CD4-positive, alpha-beta memory T cell (primary cell): Measurements from ENCODE around the gene SLC7A11. TPM values are rescaled to one million over a fixed set of nuclear protein-coding genes. Genes with fewer than 3 reads are reported as not detected.

Experiments
- CTCF ChIA-PET: fragments of 350-600 bp; sonication (Branson Sonifier 250); formaldehyde crosslinking; loops from one replicate; lab custom pipeline; 2021; ENCODE audit warnings: inconsistent platforms; ENCODE audit not compliant: partially characterized antibody; lab: Charles Lee
- POLR2A ChIA-PET: fragments of 350-600 bp; sonication (Branson Sonifier 250); formaldehyde crosslinking; loops from one replicate; lab custom pipeline; 2021; ENCODE audit not compliant: partially characterized antibody; lab: Charles Lee
- DNase-seq, 5 donors: peaks; one replicate each; pipeline versions ENCODE4 v3.0.0 to v3.0.0-alpha.2; 2020 to 2022; ENCODE audit warnings: mixed read lengths in 1 of 5
- H3K27ac ChIP-seq: one replicate; pipeline ENCODE4 v1.7.0; 2013; ENCODE audit warnings: low read depth, low read length
- H3K27me3 ChIP-seq: 2 replicates; pipeline ENCODE4 v1.7.0; 2013; ENCODE audit warnings: mild to moderate bottlenecking, low read length, moderate library complexity; ENCODE audit not compliant: insufficient read depth
- H3K36me3 ChIP-seq: 2 replicates; pipeline ENCODE4 v1.7.0; 2013; ENCODE audit warnings: mild to moderate bottlenecking, low read length, moderate library complexity; ENCODE audit not compliant: insufficient read depth
- H3K4me1 ChIP-seq: 2 replicates; pipeline ENCODE4 v1.7.0; 2013; ENCODE audit warnings: mild to moderate bottlenecking, low read length, moderate library complexity; ENCODE audit not compliant: insufficient read depth
- H3K4me3 ChIP-seq, 2 donors: one replicate each; pipeline ENCODE4 v1.7.0; 2013; ENCODE audit warnings: low read length in 2 of 2, mild to moderate bottlenecking in 1 of 2
- H3K9me3 ChIP-seq, 2 donors: one replicate each; pipeline ENCODE4 v1.7.0; 2013; ENCODE audit warnings: low read length in 2 of 2, control low read depth in 1 of 2; ENCODE audit not compliant: control insufficient read depth in 1 of 2
- H3K27ac Mint-ChIP-seq, 7 donors: one replicate each; pipeline ENCODE4 v1.8.0; 2020 to 2021; ENCODE audit warnings: mixed read lengths in 7 of 7, mild to moderate bottlenecking in 6 of 7, inconsistent platforms in 3 of 7, moderate library complexity in 3 of 7
- H3K27me3 Mint-ChIP-seq, 2 donors: one replicate each; pipeline ENCODE4 v1.8.0; 2020 to 2021; ENCODE audit warnings: mixed read lengths in 2 of 2
- H3K36me3 Mint-ChIP-seq, 2 donors: one replicate each; pipeline ENCODE4 v1.8.0; 2020 to 2021; ENCODE audit warnings: mixed read lengths in 2 of 2, inconsistent platforms in 1 of 2, mild to moderate bottlenecking in 1 of 2
- H3K4me1 Mint-ChIP-seq, 4 donors: one replicate each; pipeline ENCODE4 v1.8.0; 2020 to 2021; ENCODE audit warnings: mixed read lengths in 4 of 4, mild to moderate bottlenecking in 1 of 4
- H3K4me3 Mint-ChIP-seq, 8 donors: one replicate each; pipeline ENCODE4 v1.8.0; 2020 to 2021; ENCODE audit warnings: mixed read lengths in 8 of 8, mild to moderate bottlenecking in 7 of 8, moderate library complexity in 6 of 8, inconsistent platforms in 3 of 8
- H3K9me3 Mint-ChIP-seq, 8 donors: one replicate each; pipeline ENCODE4 v1.8.0; 2020 to 2021; ENCODE audit warnings: mixed read lengths in 8 of 8, mild to moderate bottlenecking in 5 of 8, inconsistent platforms in 3 of 8, moderate library complexity in 1 of 8
- intact Hi-C: fragments of 100-400 bp; cut with micrococcal nuclease; formaldehyde crosslinking; loops from one replicate; pipeline ENCODE4 v1.15.1; 2023
- polyA plus RNA-seq, 2 donors: library from polyadenylated mRNA; unstranded; fragments of 300-500 nt; fragmentation: Illumina TruSeq; gene quantifications; one replicate each; pipeline ENCODE4 v1.2.3, GENCODE V29; 2021
- total RNA-seq, 2 experiments: library from RNA; stranded (reverse); gene quantifications; one replicate each; pipeline ENCODE4 v1.2.3, GENCODE V29; 2021

SLC7A11 gene
- total and polyA plus RNA-seq, 4 experiments from 2014 or later = 0.78 to 0.93 TPM; not detected in 2

- H3K36me3 ChIP-seq = no peaks in the 10 kb centered on the region
- no peak overlapping the region for H3K4me3 ChIP-seq
- Mint-ChIP-seq H3K27me3 (no peaks in the 10 kb centered on the region), H3K27ac (no peak overlapping the region), H3K36me3 (no peaks in the 10 kb centered on the region), H3K4me3 (no peak overlapping the region), H3K9me3 (peaks cover 0 to 6% (median 0%) of the 10 kb centered on the region in 8 donors), H3K4me1 (no peaks in the 10 kb centered on the region)
- POLR2A ChIA-PET = no interaction called here
- H3K27me3 ChIP-seq = no peaks in the 10 kb centered on the region
- H3K4me1 ChIP-seq = no peaks in the 10 kb centered on the region
- H3K9me3 ChIP-seq = no peaks in the 10 kb centered on the region
- intact Hi-C loops = no loop called here
- CTCF ChIA-PET = no interaction called here
- no peak for DNase-seq
- no peak overlapping the region for H3K27ac ChIP-seq
Observed at GRCh38 chr4:138118270-138118669, 123.9 kb downstream of the SLC7A11 start.

GRCh38 chr4:138115053-138115452, 127.1 kb downstream of the SLC7A11 start:
- no peaks in the 10 kb centered on the region for H3K27me3 ChIP-seq
- Mint-ChIP-seq H3K4me1 (no peaks in the 10 kb centered on the region), H3K4me3 (no peak overlapping the region), H3K36me3 (no peaks in the 10 kb centered on the region), H3K27ac (no peak overlapping the region), H3K9me3 (peaks cover 0 to 2% (median 0%) of the 10 kb centered on the region in 8 donors), H3K27me3 (no peaks in the 10 kb centered on the region)
- no peaks in the 10 kb centered on the region for H3K4me1 ChIP-seq
- CTCF ChIA-PET = no interaction called here
- POLR2A ChIA-PET = no interaction called here
- DNase-seq = no peak
- no peak overlapping the region for H3K4me3 ChIP-seq
- H3K27ac ChIP-seq = no peak overlapping the region
- no peaks in the 10 kb centered on the region for H3K36me3 ChIP-seq
- intact Hi-C loops = no loop called here
- no peaks in the 10 kb centered on the region for H3K9me3 ChIP-seq

DNA sequence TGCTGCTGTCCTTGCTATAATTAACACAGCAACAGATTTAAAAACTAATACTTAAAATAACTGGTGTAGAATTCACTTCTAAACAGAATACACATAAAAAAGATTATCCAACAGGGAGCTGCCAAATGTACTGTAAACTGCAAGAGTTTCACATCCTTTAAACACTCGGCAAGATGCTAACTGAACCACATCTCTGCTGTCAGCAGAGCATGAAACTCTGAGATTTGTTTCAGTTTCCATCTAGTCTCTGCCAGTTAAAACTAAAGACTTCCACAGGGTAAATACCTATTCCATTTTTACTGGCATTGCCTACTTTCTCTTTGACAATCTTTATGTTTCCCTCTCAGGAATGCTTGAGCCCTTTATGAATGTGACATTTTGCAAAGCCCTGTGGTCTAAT, 127.7 kb downstream of the SLC7A11 start:
- H3K27ac ChIP-seq = no peak overlapping the region
- Mint-ChIP-seq H3K4me3 (no peak overlapping the region), H3K9me3 (peaks cover 0 to 2% (median 0%) of the 10 kb centered on the region in 8 donors), H3K27ac (no peak overlapping the region), H3K27me3 (no peaks in the 10 kb centered on the region), H3K36me3 (no peaks in the 10 kb centered on the region), H3K4me1 (no peaks in the 10 kb centered on the region)
- POLR2A ChIA-PET = no interaction called here
- intact Hi-C loops = no loop called here
- no peaks in the 10 kb centered on the region for H3K36me3 ChIP-seq
- H3K9me3 ChIP-seq = no peaks in the 10 kb centered on the region
- DNase-seq = no peak
- CTCF ChIA-PET = no interaction called here
- no peak overlapping the region for H3K4me3 ChIP-seq
- no peaks in the 10 kb centered on the region for H3K4me1 ChIP-seq
- no peaks in the 10 kb centered on the region for H3K27me3 ChIP-seq
